GM21447 (cell line): ENCODE results near the gene LARGE2.
A peak's percentile ranks its signal among the peaks of the same experiment; 100 is the strongest.

ENCODE experiments used
- ATAC-seq: cut with Tn5 transposase; IDR thresholded peaks from one replicate; pipeline ENCODE4 v1.9.1; 2021; ENCODE audit not compliant: unreplicated experiment

The LARGE2 gene

DNA sequence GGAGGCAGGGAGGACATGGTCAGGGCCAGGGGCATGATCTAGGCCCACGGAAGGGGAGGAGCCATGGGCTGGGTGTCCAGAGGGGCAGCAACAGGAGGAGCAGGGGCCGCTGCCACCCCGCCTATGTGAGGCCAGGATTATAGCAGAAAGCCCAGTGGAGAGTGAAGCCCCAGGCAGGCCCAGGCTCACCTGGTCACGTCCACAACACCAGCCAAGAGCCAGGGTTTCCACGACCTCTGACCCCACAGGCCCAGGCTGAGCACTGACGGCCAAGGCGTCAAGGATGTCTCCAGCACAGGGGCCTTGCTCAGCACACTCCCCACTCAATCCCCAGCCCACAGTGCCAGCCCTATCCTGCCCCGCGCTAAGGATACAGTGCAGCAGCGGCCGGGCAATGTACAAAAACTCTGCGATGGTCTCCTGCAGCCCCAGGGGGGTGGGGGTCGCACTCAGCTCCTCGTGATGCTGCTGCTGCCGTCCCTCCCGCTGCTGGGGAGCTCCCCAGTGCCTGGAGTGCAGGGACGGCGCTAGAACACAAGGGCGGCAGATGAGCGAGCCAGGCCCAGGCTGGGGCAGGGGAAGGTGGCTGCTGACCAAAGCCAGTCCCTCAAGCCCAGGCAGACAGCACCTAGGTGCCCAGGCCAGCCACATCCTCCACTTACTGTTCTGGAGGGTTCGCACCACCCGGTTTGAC lies 8.4 kb upstream of the LARGE2 start:
- no peak for ATAC-seq

DNA sequence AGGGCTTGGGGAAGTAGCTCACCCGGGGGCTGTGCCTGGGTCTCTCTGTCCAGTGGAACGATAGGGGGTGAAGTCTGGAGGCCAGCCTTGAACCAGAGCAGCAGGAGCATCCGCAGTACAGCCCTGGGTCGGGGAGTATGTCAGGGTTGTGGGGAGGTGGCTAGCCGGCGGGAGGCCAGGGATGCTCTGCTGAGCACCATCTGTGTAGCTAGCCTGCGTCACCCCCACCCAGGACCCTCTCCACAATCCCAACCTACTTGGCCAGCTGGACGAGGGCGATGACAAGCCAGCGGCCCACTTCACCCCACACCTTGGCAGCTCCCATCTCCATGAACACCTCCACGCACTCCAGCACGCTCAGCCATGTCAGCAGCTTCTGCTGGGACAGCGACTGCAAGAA lies 7.0 kb upstream of the LARGE2 start:
- no peak for ATAC-seq

DNA sequence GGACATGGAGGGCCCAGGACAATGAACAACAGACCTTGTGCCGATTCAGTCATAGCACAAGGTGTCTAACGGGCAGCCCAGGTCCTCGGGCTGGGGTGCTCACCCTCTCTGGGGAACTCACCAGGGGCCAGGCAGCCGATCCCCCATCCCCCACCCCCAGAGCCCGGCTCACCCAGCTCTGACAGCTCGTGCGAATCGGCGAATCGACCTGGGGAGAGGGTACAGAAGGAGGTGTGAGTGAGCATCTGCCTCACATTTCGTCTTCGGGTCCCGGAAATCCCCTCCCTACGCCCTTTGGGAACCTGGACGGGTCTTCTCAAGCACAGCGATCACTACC lies 5.2 kb upstream of the LARGE2 start:
- no peak for ATAC-seq

DNA sequence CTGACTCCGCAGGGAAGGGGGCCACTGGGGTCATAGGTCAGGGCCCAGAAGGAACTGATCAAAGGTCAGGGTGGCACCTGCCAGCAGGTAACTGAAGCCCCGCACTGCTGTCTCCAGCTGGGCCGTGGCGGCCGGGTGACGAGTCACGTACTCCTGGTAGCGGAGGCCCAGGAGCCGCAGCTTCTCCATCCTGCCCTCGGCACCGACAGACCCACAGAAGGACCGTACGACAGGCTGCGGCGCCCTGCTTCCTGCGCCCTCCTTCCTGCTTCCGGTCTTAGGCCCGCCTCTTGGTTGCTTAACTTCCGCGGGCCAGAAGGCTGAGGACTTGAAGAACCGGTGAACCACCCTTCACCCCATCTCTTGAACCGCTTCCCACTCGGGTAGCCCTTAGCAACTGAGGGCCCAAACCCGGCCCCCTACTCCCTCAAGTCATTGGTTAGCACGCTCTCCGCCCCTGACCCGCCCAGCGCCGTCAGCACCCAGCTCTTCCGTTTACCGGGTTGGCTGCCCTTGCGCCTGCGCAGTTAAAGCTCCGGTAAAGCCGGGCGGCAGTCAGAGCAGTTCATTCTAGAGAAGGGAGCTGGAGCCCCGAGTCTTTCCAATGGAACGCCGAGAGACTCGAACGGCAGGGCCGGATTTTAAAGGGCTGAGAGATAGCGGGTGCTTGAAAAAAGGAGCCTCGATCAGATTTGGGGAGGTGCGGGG lies 4.7 kb upstream of the LARGE2 start, which contains the start of gene PEX16:
TSS of gene PEX16 (minus strand) at position 255 of the 708 bp plus-strand sequence. CDS start at position 189, 66 bp downstream.
- peak; percentile 88 for ATAC-seq

DNA sequence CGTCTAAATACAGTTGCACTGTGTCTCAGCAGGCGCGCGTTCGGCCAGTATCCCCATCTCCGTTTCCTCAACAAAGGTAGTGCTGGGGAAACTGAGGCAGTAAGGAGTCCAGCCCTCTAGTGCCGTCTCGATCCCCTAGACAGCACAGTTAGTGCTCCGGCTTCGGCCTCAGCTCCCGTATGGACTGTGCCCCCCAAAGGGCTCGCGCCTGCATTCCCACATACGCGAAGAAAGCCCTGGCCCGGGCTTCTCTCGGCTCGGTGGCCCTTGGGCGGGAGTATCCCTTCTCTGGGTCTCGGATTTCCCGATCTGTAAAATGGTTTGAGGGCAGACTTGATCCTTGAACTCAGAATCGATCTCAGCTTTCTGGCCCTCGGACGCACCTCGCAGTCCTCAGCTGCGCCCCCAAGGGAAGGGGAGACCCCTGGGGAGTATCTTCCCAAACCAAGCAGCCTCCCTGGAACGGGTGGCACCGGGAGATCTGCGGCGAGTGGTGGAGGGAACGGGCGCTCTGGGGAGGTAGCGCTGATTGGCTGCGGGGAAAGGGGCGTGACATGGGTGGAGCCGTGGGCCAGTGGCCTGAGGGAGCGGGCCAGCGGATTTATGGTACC lies 4.0 kb upstream of the LARGE2 start:
- peak; percentile 43 for ATAC-seq

DNA sequence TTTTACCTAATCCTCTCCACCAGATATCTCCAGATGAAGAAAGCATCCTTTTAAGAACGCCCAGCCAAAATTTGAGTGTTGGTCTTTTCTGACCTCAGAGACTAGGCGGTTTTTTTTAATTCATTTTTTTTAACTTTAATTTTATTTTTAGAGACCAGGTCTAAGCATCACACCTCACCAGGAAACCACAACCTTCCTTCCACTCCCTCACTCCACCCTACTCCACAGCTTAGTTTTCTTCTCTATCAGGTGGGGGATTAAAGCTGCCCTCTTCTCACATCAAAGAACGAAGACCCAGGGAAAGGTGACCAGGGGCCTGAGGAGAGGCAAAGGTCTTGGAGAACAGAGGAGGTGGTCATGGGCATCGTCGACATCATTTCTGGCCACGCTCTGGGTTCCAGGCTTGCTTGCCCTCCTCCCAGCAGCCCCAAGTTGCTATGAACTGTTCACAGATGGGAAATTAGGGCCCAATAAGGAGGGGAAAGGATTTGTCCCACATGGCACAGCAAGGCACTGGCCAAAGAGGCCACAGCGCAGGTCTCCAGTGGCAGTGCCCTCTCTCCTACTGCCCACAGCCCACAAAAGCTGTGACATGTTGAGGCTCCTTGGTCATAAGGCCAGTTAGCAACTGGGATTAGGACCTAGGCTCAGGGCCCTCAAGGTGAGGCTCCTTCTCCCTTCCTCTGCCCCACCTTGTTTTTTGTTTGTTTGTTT lies 3.3 kb upstream of the LARGE2 start:
- no peak for ATAC-seq

DNA sequence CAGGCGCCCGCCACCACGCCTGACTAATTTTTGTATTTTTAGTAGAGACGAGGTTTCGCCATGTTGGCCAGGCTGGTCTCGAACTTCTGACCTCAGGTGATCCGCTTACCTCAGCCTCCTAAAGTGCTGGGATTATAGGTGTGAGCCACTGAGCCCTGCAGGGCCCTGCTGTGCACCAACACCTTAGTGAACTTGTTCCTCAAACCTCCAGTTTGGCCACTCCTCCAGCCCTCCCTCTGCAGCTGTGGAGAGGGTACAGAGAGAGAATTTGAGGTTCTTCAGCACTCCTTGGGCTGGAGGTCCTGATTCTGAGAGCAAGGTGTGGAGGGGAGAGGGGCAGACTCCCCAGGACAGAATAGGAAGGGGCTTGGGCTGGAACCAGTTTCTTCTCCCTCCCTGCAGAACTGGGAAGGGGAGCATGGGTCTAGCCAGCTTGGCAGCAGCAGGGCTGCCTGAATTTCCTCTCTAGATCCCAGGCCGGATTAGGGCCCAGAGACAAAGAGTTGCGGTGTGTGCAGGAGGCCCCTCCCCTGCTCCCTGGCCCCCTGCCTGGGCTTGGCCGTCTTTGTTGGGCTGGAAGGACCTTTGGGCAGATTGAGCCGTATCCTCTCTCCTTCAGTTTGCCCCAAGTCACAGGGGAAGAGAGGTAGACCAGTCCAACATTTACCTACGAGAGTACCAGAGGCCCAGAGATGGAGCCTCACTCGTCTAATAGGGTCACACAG lies 2.5 kb upstream of the LARGE2 start:
- no peak for ATAC-seq

DNA sequence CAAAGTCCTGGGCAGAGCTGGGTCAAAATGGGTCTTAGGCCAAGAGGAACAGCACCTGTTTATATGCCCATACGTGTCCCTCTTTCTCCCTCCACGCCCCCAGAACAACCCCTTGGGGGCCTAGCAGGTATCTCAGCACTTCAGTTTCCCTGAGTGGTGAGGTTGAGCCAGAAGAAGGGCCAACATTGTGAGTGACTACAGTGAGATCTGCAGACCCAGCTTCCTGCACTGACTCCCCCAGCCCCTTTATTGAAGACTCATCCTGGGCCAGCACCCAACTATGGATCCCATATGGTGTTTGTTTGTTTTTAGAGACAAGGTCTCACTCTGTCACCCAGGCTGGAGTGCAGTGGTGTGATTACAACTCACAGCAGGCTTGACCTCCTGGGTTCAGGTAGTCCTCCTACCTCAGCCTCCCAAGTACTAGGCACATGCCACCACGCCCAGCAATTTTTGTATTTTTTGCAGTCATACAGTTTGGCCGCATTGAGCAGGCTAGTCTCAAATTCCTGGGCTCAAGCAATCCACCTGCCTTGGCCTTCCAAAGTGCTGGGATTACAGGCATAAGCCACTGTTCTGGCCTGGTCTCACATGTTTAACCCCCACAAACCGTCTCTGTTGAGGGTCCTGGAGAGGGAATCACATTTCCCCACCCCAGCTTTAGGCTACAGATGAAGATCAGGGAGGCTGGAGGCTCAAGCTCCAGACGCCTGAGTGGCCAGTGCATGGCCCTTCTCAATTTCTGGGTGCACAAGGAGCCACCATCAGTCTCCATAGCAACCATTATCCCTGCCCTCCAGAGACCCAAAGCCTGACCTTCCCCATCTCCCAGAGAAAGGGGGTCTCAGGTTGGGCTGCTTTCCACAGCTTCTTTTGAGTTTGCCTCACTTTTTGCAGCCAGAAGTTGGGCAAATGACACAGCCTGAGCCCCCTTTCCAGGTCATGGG lies 1.7 kb upstream of the LARGE2 start:
- ATAC-seq = no peak

DNA sequence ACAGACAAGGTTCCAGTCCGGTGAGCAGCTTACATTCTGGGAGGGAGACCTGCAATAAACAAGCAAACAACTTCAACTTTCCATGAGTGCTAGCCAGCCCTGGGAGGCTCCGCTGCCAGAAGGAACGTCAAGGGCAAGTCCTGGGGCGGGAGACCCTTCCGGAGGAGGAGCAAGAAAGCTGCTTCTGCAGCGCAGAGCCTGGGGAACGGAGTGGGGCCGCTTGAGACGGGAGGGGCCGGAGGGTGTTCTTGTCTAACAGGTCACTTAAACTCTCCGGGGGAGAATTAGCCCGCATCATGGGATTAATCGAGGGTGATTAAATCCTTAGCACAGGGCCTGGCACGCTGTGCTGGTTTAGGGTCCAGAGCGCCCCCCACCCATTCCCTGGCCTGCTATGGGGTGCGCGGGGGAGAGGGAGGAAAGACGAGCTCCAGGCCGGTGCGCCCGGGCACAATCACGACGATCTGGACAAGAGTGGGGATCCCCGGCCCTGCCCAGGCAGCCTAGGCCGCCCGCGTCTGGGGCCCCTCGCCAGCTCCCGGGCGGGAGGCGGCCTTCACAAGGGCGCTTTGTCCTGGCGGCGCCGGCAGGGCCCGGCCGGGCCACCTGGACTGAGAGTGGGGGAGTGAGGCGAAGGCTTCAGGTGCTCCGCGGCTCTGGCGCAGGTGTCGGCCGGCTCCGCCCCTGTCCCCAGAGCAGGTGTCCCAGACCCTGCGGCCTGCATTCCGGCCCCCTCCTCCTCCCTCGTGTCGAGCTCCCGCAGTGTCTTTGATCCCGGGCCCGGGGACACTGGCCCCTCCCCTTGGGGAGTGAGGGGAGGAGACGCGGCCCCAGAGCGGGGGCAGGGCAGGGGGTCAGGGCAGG lies 663 bp upstream of the LARGE2 start:
- no peak for ATAC-seq

DNA sequence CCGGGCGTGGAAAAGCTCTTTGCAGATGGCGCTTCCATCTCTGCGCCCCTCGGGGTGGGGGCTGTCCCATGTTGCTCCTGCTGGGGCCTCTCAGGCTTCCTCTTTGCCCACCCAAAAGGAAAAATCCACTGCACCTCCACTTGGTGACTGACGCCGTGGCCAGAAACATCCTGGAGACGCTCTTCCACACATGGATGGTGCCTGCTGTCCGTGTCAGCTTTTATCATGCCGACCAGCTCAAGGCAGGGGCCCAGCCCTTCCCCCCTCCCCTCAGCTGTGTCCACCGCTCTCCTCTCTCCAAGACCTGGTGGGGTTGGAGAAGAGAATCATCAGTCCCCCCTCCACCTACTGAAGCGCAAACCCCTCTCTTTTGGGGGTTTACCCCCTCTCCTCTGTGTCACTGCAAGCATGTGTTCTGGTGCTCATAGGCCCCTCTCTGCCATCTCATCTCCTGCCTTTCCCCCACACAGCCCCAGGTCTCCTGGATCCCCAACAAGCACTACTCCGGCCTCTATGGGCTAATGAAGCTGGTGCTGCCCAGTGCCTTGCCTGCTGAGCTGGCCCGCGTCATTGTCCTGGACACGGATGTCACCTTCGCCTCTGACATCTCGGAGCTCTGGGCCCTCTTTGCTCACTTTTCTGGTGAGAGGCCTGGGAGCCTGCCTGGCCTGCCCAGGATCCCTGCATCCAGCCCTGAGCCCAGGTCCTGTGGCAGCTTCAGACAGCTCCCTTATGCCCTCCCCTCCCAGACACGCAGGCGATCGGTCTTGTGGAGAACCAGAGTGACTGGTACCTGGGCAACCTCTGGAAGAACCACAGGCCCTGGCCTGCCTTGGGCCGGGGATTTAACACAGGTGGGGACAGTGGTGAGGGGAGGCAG lies 1.8 kb downstream of the LARGE2 start:
- ATAC-seq = no peak

DNA sequence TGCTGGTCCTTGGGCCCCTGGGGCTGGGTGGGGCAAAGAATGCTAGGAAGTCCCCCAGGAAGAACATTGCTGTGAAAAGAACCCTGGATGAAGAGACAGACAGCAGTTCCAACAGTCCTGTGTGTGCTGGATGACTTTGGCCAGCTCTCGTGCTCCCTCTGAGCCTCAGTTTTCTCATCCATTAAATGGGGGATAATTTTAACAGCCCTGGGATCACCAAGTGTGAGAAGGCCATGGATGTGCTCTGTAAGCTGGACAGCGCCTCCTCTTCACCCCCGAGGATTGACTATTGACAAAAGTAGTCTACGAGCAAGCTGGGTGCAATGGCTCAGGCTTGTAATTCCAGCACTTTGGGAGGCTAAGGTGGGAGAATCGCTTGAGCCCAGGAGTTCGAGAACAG lies 2.5 kb downstream of the LARGE2 start:
- ATAC-seq = no peak

DNA sequence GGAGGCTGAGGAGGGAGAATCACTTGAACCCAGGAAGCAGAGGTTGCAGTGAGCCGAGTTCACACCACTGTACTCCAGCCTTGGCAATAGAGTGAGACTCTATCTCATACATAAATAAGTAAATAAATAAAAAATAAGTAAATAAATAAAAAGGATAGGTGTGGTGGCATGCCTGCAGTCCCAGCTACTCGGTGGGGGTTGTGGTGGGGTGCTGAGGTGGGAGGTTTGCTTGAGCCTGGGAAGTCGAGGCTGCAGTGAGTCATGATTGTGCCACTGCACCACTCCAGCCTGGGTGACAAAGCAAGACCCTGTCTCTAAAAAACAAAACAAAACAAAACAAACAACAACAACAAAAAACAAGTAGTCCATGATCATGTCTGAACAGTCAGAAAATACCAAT lies 3.1 kb downstream of the LARGE2 start:
- no peak for ATAC-seq

DNA sequence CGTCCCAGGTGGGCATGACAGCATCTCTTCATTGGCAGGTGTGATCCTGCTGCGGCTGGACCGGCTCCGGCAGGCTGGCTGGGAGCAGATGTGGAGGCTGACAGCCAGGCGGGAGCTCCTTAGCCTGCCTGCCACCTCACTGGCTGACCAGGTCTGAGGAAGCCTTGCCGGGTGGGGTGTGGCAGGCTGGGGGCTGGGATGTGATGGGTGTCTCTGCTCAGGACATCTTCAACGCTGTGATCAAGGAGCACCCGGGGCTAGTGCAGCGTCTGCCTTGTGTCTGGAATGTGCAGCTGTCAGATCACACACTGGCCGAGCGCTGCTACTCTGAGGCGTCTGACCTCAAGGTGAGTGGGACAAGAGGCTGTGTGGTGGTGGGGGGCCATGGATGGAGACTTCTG lies 3.5 kb downstream of the LARGE2 start:
- ATAC-seq = no peak

DNA sequence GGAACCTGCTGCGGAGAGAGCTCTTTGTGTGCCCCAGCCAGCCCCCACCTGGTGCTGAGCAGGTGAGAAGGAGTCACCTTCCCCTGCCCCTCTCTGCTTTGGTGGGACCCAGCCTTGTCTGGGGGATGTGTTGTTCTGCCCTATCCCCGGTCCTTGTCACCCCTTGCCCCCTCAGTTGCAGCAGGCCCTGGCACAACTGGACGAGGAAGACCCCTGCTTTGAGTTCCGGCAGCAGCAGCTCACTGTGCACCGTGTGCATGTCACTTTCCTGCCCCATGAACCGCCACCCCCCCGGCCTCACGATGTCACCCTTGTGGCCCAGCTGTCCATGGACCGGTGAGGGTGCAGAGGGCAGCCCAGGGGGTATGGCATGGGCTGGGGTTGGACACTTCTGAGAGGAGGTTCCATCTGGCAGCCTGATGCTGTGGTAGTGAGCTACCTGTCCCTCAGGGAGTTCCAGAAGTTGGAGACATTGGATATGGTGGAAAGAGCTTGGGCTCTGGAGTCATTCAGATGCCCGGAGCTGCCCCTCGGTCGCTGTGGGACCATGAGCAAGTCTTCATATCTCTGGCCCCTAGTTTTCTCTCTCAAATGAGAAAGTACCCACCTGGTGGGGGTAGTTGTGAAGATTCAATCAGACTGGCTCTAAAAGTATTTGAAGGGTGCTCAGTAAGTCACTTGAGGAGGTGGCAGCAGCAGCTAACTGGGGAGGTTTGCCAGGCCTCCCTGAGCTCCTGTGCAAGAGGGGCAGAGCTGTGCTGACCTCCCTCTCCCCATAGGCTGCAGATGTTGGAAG lies 4.3 kb downstream of the LARGE2 start:
- ATAC-seq = no peak

DNA sequence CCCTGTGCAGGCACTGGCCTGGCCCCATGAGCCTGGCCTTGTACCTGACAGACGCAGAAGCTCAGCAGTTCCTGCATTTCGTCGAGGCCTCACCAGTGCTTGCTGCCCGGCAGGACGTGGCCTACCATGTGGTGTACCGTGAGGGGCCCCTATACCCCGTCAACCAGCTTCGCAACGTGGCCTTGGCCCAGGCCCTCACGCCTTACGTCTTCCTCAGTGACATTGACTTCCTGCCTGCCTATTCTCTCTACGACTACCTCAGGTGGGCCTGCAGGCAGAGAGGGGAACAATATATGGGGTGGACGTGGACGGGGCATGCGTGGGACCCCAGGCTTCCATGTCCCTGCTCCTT lies 4.9 kb downstream of the LARGE2 start:
- no peak for ATAC-seq

DNA sequence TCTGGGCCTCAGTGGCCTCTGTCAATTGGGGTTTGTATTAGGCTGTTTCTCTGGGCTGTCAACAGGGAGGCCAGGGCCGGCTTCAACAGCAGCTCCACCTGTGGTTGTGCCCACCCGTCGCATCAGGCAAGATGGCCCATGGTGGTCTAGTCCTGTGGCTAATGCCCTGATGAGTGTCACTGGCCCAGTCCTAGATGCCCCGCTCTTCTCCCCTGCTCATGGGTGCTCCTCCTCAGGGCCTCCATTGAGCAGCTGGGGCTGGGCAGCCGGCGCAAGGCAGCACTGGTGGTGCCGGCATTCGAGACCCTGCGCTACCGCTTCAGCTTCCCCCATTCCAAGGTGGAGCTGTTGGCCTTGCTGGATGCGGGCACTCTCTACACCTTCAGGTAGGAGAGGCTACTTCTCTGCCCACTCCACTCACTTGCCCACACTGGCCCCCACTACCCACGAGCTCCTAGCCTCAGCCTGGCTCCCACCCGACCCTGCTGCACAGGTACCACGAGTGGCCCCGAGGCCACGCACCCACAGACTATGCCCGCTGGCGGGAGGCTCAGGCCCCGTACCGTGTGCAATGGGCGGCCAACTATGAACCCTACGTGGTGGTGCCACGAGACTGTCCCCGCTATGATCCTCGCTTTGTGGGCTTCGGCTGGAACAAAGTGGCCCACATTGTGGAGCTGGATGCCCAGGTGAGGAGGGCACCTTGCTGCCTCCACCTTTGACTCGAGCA lies 5.4 kb downstream of the LARGE2 start:
- ATAC-seq = no peak
